Mucosa of descending colon (tissue), 3 donors: ENCODE measurements around the gene CREB5. TPM values are rescaled to one million over a fixed set of nuclear protein-coding genes. Genes with fewer than 3 reads are reported as not detected.

ENCODE experiments used
- ATAC-seq: fragments of 200-7000 bp; cut with Tn5 transposase; one replicate; pipeline ENCODE4 v1.9.1; 2020; ENCODE audit warnings: mild to moderate bottlenecking, moderate library complexity
- DNase-seq, 3 donors: peaks; one replicate each; pipeline ENCODE4 v3.0.0-alpha.2; 2020
- H3K36me3 ChIP-seq: fragments of 200-600 bp; one replicate; pipeline ENCODE4 v1.8.0; 2021; ENCODE audit warnings: low read depth, mild to moderate bottlenecking
- H3K4me1 ChIP-seq: fragments of 200-600 bp; one replicate; pipeline ENCODE4 v1.8.0; 2021; ENCODE audit warnings: low read depth, mild to moderate bottlenecking
- H3K4me3 ChIP-seq: fragments of 200-600 bp; one replicate; pipeline ENCODE4 v1.8.0; 2021; ENCODE audit warnings: mild to moderate bottlenecking
- H3K9me3 ChIP-seq: fragments of 200-600 bp; one replicate; pipeline ENCODE4 v1.8.0; 2021; ENCODE audit warnings: mild to moderate bottlenecking
- CTCF ChIP-seq: fragments of 200-600 bp; IDR thresholded peaks from one replicate; pipeline ENCODE4 v1.8.0; 2022; ENCODE audit warnings: antibody characterized with exemption, mild to moderate bottlenecking
- intact Hi-C, 2 donors: fragments of 100-400 bp; cut with DNase I in 1 of 2; cut with micrococcal nuclease in 1 of 2; formaldehyde crosslinking; loops; one replicate each; pipeline versions ENCODE4 v1.11.0 to v1.11.1; 2022; cut with DNase I, micrococcal nuclease
- total RNA-seq, 3 donors: library from RNA; stranded (reverse); fragmentation: NEBNext Ultra II Directional in 2 of 3; extraction: Animal tissue kit (Norgen Biotek cat#: 25700) in 2 of 3; gene quantifications; one replicate each; pipeline versions ENCODE4 v1.2.1 to v1.2.4, GENCODE V29; 2021 to 2023
- donor health status: DM: no; HTN: no; CAD: no; lungs with moderate emphysema.
- donor health status: DM: no; HTN: no; CAD: no.
- donor health status: DM: no; HTN: yes; CAD: no.

Gene CREB5
- total RNA-seq, 3 donors from 2014 or later: 0.61 to 5.4 (median 1.9) TPM

GRCh38 chr7:28725911-28726310, 313.6 kb downstream of the CREB5 start:
- intact Hi-C loops: no loop called here
- H3K4me3 ChIP-seq: no peak overlapping the region
- no peak for DNase-seq
- H3K4me1 ChIP-seq: no peaks in the 10 kb centered on the region
- no peaks in the 10 kb centered on the region for H3K36me3 ChIP-seq
- H3K9me3 ChIP-seq: no peaks in the 10 kb centered on the region
- TF ChIP-seq CTCF: no peak
- ATAC-seq: no peak

- TF ChIP-seq CTCF: no peak
- H3K4me3 ChIP-seq: no peak overlapping the region
These were observed 314.2 kb downstream of the CREB5 start for GRCh38 chr7:28726555-28726954.

GRCh38 chr7:28729281-28729680, 317.0 kb downstream of the CREB5 start:
- no peaks in the 10 kb centered on the region for H3K36me3 ChIP-seq
- peaks cover 2% of the 10 kb centered on the region for H3K4me1 ChIP-seq

More at GRCh38 chr7:28726555-28726954, 314.2 kb downstream of the CREB5 start:
- no peaks in the 10 kb centered on the region for H3K36me3 ChIP-seq
- intact Hi-C loops: no loop called here
- H3K9me3 ChIP-seq: no peaks in the 10 kb centered on the region
- H3K4me1 ChIP-seq: no peaks in the 10 kb centered on the region
- DNase-seq: no peak
- ATAC-seq: no peak

GRCh38 chr7:28729727-28730126, 317.4 kb downstream of the CREB5 start:
- Histone ChIP-seq H3K4me3 (no peak overlapping the region), H3K9me3 (no peaks in the 10 kb centered on the region), H3K36me3 (no peaks in the 10 kb centered on the region), H3K4me1 (peaks cover 2% of the 10 kb centered on the region)
- ATAC-seq (no peak), DNase-seq (no peak)
- intact Hi-C loops: no loop called here
- no peak for TF ChIP-seq CTCF

More at GRCh38 chr7:28729281-28729680, 317.0 kb downstream of the CREB5 start:
- intact Hi-C loops: no loop called here
- Histone ChIP-seq H3K9me3 (no peaks in the 10 kb centered on the region), H3K4me3 (no peak overlapping the region)
- no peak for DNase-seq
- TF ChIP-seq CTCF: no peak
- no peak for ATAC-seq

GRCh38 chr7:28731092-28731658, 318.9 kb downstream of the CREB5 start:
- no peaks in the 10 kb centered on the region for H3K36me3 ChIP-seq
- TF ChIP-seq CTCF: no peak
- intact Hi-C loops: no loop called here
- H3K4me1 ChIP-seq: peaks cover 2% of the 10 kb centered on the region
- ATAC-seq: no peak
- no peaks in the 10 kb centered on the region for H3K9me3 ChIP-seq
- no peak overlapping the region for H3K4me3 ChIP-seq
- DNase-seq: no peak
